B cell (primary cell): ENCODE data around the gene ANKRD11. TPM values are rescaled to one million over a fixed set of nuclear protein-coding genes. Genes with fewer than 3 reads are reported as not detected.

Experiments
- ATAC-seq: fragments of 200-7000 bp; cut with Tn5 transposase; one replicate; pipeline ENCODE4 v1.10.0; 2021; ENCODE audit warnings: low read depth, mild to moderate bottlenecking, moderate number of reproducible peaks, moderate library complexity
- CTCF ChIA-PET: fragments of 350-600 bp; sonication (Branson Sonifier 250); formaldehyde crosslinking; loops from one replicate; lab custom pipeline; 2021; ENCODE audit warnings: antibody characterized with exemption, inconsistent platforms; lab: Charles Lee
- POLR2A ChIA-PET: fragments of 350-600 bp; sonication (Branson Sonifier 250); formaldehyde crosslinking; loops from one replicate; lab custom pipeline; 2021; ENCODE audit warnings: antibody characterized with exemption; lab: Charles Lee
- DNase-seq: peaks from one replicate; pipeline ENCODE4 v3.0.0; 2013
- H2AFZ ChIP-seq: 2 replicates; pipeline ENCODE4 v1.6.1; 2012; ENCODE audit warnings: mild to moderate bottlenecking, low read depth, low read length; ENCODE audit not compliant: insufficient read depth, poor library complexity, severe bottlenecking
- H3K27ac ChIP-seq, 2 donors: 1 replicate in 1 of 2; 2 replicates in 1 of 2; pipeline ENCODE4 v1.5.1; 2012 to 2013; ENCODE audit warnings: low read length in 2 of 2, mild to moderate bottlenecking in 2 of 2, moderate library complexity in 1 of 2
- H3K27me3 ChIP-seq, 4 experiments: fragments of 200-600 bp in 1 of 4; sonication (generic) in 1 of 4; replicated peaks in 1 of 4; 1 replicate in 2 of 4; 2 replicates in 2 of 4; pipeline versions ENCODE4 v1.6.1 to v1.7.0; 2013 to 2016; ENCODE audit warnings: low read length in 3 of 4, mild to moderate bottlenecking in 2 of 4, mixed read lengths in 1 of 4, moderate library complexity in 1 of 4; ENCODE audit not compliant: insufficient read depth in 4 of 4, control insufficient read depth in 3 of 4; ENCODE audit errors: control extremely low read depth in 1 of 4
- H3K36me3 ChIP-seq, 2 experiments: replicated peaks in 1 of 2; 1 replicate in 1 of 2; 2 replicates in 1 of 2; pipeline versions ENCODE4 v1.6.1 to v1.7.1; 2013; ENCODE audit warnings: low read length in 1 of 2; ENCODE audit not compliant: insufficient read depth in 2 of 2, control insufficient read depth in 1 of 2; ENCODE audit errors: control extremely low read depth in 1 of 2, extremely low read depth in 1 of 2
- H3K4me1 ChIP-seq, 2 donors: fragments of 200-600 bp in 1 of 2; sonication (generic) in 1 of 2; 1 replicate in 1 of 2; 2 replicates in 1 of 2; pipeline versions ENCODE4 v1.5.1 to v1.6.1; 2013 to 2017; ENCODE audit warnings: low read length in 2 of 2; ENCODE audit not compliant: control insufficient read depth in 2 of 2, insufficient read depth in 2 of 2
- H3K4me2 ChIP-seq: replicated peaks from 2 replicates; pipeline ENCODE3; 2012; ENCODE audit warnings: mild to moderate bottlenecking, low read depth, low read length; ENCODE audit not compliant: poor library complexity, severe bottlenecking
- H3K4me3 ChIP-seq, 5 experiments: fragments of 200-600 bp in 1 of 5; sonication (generic) in 1 of 5; 1 replicate in 3 of 5; 2 replicates in 2 of 5; pipeline versions ENCODE4 v1.5.1 to v1.7.0; 2011 to 2016; ENCODE audit warnings: low read length in 4 of 5, mild to moderate bottlenecking in 4 of 5, low read depth in 2 of 5, control low read depth in 1 of 5, moderate library complexity in 1 of 5; ENCODE audit not compliant: insufficient read depth in 1 of 5; ENCODE audit errors: control extremely low read depth in 1 of 5, extremely low read depth in 1 of 5
- H3K79me2 ChIP-seq: fragments of 200-600 bp; sonication (generic); one replicate; pipeline ENCODE4 v1.6.0; 2016; ENCODE audit warnings: low read length; ENCODE audit not compliant: control insufficient read depth, insufficient read depth
- H3K9ac ChIP-seq: fragments of 200-600 bp; sonication (generic); 2 replicates; pipeline ENCODE4 v1.6.1; 2017; ENCODE audit warnings: mild to moderate bottlenecking, low read length, moderate library complexity
- H3K9me3 ChIP-seq, 3 donors: one replicate each; pipeline versions ENCODE4 v1.6.1 to v1.7.1; 2013; ENCODE audit warnings: low read length in 2 of 3; ENCODE audit not compliant: control insufficient read depth in 2 of 3, insufficient read depth in 1 of 3; ENCODE audit errors: control extremely low read depth in 1 of 3
- H4K20me1 ChIP-seq: 2 replicates; pipeline ENCODE4 v1.6.0; 2012; ENCODE audit warnings: mild to moderate bottlenecking, low read length; ENCODE audit not compliant: insufficient read depth, control insufficient read depth, poor library complexity, severe bottlenecking
- H3K27ac Mint-ChIP-seq: one replicate; pipeline ENCODE4 v1.8.0; 2021; ENCODE audit warnings: mixed read lengths
- H3K27me3 Mint-ChIP-seq: one replicate; pipeline ENCODE4 v1.8.0; 2021; ENCODE audit warnings: mixed read lengths
- H3K4me1 Mint-ChIP-seq: one replicate; pipeline ENCODE4 v1.8.0; 2021; ENCODE audit warnings: mixed read lengths
- H3K4me3 Mint-ChIP-seq: one replicate; pipeline ENCODE4 v1.8.0; 2021; ENCODE audit warnings: mixed read lengths
- H3K9me3 Mint-ChIP-seq: one replicate; pipeline ENCODE4 v1.8.0; 2022; ENCODE audit warnings: mixed read lengths; ENCODE audit not compliant: insufficient read depth
- CTCF ChIP-seq: fragments of 200-600 bp; IDR thresholded peaks from one replicate; pipeline ENCODE4 v1.8.0; 2022; ENCODE audit warnings: antibody characterized with exemption, mild to moderate bottlenecking
- EZH2 ChIP-seq: IDR thresholded peaks from 2 replicates; pipeline ENCODE4 v1.6.1; 2012; ENCODE audit warnings: borderline replicate concordance, low read depth, mild to moderate bottlenecking, moderate library complexity, low read length; ENCODE audit not compliant: insufficient read depth, poor library complexity, severe bottlenecking
- WGBS: methylation state at CpG from one replicate; pipeline ENCODE4 v1.1.5; 2013; ENCODE audit warnings: missing lambda C conversion rate; ENCODE audit not compliant: insufficient coverage; 5-methylcytosine and 5-hydroxymethylcytosine counted together
- intact Hi-C: fragments of 100-400 bp; cut with micrococcal nuclease; formaldehyde crosslinking; loops from one replicate; pipeline ENCODE4 v1.10.0; 2022
- polyA plus RNA-seq: library from polyadenylated mRNA; depleted of rRNA; stranded (reverse); fragments of >200 nt; gene quantifications from 2 replicates; pipeline ENCODE4 v1.2.3, GENCODE V29; 2012
- total RNA-seq, 2 donors: library from RNA; stranded (reverse); fragments of 120-200 nt in 1 of 2; gene quantifications; 1 replicate in 1 of 2; 2 replicates in 1 of 2; pipeline versions ENCODE4 v1.2.3 to v1.2.4, GENCODE V29; 2013 to 2022

The ANKRD11 gene
- total and polyA plus RNA-seq, 2 donors (not counting 1 experiment from before 2014, with no cell fraction given), result 67.9 to 314 TPM

DNA sequence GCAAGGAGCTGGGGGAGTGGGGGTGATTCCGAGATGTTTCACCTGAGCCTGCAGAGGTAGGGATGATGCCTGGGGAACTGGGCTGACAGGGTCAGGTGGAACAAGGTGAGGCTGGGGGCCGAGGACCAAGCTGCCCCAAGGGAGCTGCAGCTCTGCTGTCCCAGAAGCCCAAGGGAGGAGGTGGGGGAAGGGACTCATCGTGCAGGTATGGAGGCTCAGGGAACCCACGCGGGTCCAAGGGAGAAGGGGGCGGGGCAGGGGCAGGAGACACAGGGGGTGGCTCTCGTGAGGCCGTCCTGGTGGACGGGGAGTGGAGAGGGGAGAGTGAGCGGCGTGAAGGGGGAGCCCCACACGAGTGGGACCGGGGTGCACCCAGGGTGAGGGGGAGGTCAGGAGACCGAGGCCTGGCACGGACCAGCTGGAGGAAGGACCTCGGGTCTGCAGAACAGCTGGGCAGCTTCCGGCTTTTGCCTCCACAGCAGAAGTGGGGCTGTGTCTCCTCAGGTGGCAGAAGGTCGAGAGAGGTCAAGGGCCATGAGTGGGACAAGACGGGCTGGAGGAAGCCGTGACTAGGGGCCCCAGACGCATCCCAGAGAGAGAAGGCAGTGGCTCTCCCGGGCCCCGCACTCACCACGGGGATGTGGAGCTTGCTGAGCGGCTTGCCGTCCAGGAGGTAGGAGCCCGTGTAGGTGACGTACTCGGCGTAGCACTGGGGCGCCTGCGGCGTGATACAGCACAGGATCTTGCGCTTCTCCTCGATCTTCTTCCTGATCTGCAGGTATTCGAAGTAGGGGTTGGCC, 211.7 kb downstream of the ANKRD11 start:
- intact Hi-C loops, result no loop called here
- Histone ChIP-seq H3K27ac (no peak overlapping the region), H4K20me1 (peaks cover 64% of the 10 kb centered on the region), H3K27me3 (no peaks in the 10 kb centered on the region), H3K4me3 (no peak overlapping the region), H2AFZ (no peak overlapping the region), H3K4me2 (no peak overlapping the region), H3K79me2 (peaks cover 31% of the 10 kb centered on the region), H3K4me1 (no peaks in the 10 kb centered on the region), H3K36me3 (peaks cover 2 to 66% of the 10 kb centered on the region in 2 experiments), H3K9ac (no peak overlapping the region), H3K9me3 (peaks cover 0 to 7% (median 0%) of the 10 kb centered on the region in 3 donors)
- TF ChIP-seq CTCF, result no peak
- TF ChIP-seq EZH2, result no peak
- no peaks in the 10 kb centered on the region for H3K9me3 Mint-ChIP-seq
- CTCF ChIA-PET, result interaction anchor here (1.3 kb wide), 1 partner anchor 11 kb away, joined by 4 read pairs; no protein-coding TSS in a partner anchor
- ATAC-seq, result no peak
- H3K27me3 Mint-ChIP-seq, result no peaks in the 10 kb centered on the region
- no peak for DNase-seq
- H3K4me1 Mint-ChIP-seq, result no peaks in the 10 kb centered on the region
- 97% methylated on average over 33 of the region's 36 CpGs for WGBS
- H3K27ac Mint-ChIP-seq, result no peak overlapping the region
- POLR2A ChIA-PET, result interaction anchor here (0.6 kb wide), 1 partner anchor 671 kb away, joined by 4 read pairs; no protein-coding TSS in a partner anchor
- no peak overlapping the region for H3K4me3 Mint-ChIP-seq
